Measurements from ENCODE around the gene C9orf152. TPM values are rescaled to one million over a fixed set of nuclear protein-coding genes. Genes with fewer than 3 reads are reported as not detected.

Gene C9orf152
- polyA plus RNA-seq, 1 of the 3 experiments (the other 2 are of a cell fraction), result not detected

DNA sequence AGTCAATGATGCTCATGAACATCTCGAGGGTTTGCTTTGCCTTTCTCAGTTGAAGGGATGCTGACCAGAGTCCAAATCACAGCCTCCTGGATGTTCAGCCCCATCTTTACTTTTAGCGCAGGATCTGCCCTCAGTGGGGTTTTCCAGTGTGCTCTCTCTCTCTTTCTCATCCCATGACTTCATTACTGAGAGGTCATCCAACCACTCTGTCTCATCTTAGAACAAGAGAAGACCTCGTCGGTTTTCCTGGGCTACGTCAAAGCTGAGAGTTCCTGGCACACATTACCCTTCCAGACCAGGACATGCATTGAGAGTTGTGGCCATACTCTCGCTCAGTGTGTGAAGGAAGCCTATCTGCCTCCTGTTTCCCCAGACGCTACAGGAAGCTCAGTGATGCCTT, 47.3 kb downstream of the C9orf152 start:
- Histone ChIP-seq H3K36me3 (replicated peaks in 1 of 2; ENCODE audit: control insufficient read depth in 1 of 2, insufficient read depth in 2 of 2, low read length in 1 of 2) (peaks cover 8 to 24% of the 10 kb centered on the region in 2 experiments), H3K9me3 (no peaks in the 10 kb centered on the region), H3K4me2 (no peak overlapping the region), H4K20me1 (ENCODE audit: insufficient read depth) (peaks cover 97% of the 10 kb centered on the region), H3K27me3 (ENCODE audit: insufficient read depth) (no peaks in the 10 kb centered on the region), H3F3A (replicated peaks; ENCODE audit: insufficient read depth) (peaks cover 11% of the 10 kb centered on the region), H3K9ac (no peak overlapping the region), H3K9me2 (no peaks in the 10 kb centered on the region), H3K79me2 (ENCODE audit: insufficient read depth) (peaks cover 100% of the 10 kb centered on the region), H3K4me1 (ENCODE audit: control insufficient read depth in 1 of 2, insufficient read depth in 2 of 2, low read depth in 1 of 2, low read length in 1 of 2) (peaks cover 0 to 13% of the 10 kb centered on the region in 2 experiments; a peak in 1 of 4 replicates), H3K4me3 (ENCODE audit: low read depth in 2 of 2, low read length in 1 of 2) (no peak overlapping the region), H3K27ac (ENCODE audit: low read depth in 2 of 2, low read length in 1 of 2) (no peak overlapping the region), H2AFZ (ENCODE audit: low read depth) (no peak overlapping the region)
- CTCF ChIA-PET, result no interaction called here
- TF ChIP-seq TCF12 (IDR thresholded peaks at IDR 0.05) (no peak), RCOR1 (IDR thresholded peaks at IDR 0.05; ENCODE audit: low read length) (no peak), CTCF (IDR thresholded peaks at IDR 0.05) (no peak), RXRA (IDR thresholded peaks at IDR 0.05; ENCODE audit: borderline replicate concordance, low read depth) (no peak), MEF2A (IDR thresholded peaks at IDR 0.05; ENCODE audit: borderline replicate concordance, low read depth) (no peak), TEAD4 (IDR thresholded peaks at IDR 0.05; ENCODE audit: borderline replicate concordance, insufficient read depth) (no peak), NRF1 (IDR thresholded peaks at IDR 0.05; ENCODE audit: low read depth, low read length) (no peak), SMC3 (IDR thresholded peaks at IDR 0.05; ENCODE audit: low read depth, low read length) (no peak), FOXM1 (IDR thresholded peaks at IDR 0.05; ENCODE audit: low read depth) (no peak), MXI1 (IDR thresholded peaks at IDR 0.05; ENCODE audit: low read depth, low read length) (no peak), ZBTB33 (IDR thresholded peaks at IDR 0.05; ENCODE audit: borderline replicate concordance, low read depth) (no peak), IRF3 (IDR thresholded peaks at IDR 0.05; ENCODE audit: low read depth, low read length) (no peak), MAX (IDR thresholded peaks at IDR 0.05; ENCODE audit: low read depth) (no peak)
- TF ChIP-seq, protein P1, sequence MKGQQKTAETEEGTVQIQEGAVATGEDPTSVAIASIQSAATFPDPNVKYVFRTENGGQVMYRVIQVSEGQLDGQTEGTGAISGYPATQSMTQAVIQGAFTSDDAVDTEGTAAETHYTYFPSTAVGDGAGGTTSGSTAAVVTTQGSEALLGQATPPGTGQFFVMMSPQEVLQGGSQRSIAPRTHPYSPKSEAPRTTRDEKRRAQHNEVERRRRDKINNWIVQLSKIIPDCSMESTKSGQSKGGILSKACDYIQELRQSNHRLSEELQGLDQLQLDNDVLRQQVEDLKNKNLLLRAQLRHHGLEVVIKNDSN (IDR thresholded peaks at IDR 0.05; ENCODE audit: borderline replicate concordance, low read depth), result no peak
- TF ChIP-seq, protein P2, sequence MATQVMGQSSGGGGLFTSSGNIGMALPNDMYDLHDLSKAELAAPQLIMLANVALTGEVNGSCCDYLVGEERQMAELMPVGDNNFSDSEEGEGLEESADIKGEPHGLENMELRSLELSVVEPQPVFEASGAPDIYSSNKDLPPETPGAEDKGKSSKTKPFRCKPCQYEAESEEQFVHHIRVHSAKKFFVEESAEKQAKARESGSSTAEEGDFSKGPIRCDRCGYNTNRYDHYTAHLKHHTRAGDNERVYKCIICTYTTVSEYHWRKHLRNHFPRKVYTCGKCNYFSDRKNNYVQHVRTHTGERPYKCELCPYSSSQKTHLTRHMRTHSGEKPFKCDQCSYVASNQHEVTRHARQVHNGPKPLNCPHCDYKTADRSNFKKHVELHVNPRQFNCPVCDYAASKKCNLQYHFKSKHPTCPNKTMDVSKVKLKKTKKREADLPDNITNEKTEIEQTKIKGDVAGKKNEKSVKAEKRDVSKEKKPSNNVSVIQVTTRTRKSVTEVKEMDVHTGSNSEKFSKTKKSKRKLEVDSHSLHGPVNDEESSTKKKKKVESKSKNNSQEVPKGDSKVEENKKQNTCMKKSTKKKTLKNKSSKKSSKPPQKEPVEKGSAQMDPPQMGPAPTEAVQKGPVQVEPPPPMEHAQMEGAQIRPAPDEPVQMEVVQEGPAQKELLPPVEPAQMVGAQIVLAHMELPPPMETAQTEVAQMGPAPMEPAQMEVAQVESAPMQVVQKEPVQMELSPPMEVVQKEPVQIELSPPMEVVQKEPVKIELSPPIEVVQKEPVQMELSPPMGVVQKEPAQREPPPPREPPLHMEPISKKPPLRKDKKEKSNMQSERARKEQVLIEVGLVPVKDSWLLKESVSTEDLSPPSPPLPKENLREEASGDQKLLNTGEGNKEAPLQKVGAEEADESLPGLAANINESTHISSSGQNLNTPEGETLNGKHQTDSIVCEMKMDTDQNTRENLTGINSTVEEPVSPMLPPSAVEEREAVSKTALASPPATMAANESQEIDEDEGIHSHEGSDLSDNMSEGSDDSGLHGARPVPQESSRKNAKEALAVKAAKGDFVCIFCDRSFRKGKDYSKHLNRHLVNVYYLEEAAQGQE (IDR thresholded peaks at IDR 0.05; ENCODE audit: low read depth, low read length), result no peak
- POLR2A ChIA-PET, result no interaction called here
- DNase-seq, result no peak
- WGBS (ENCODE audit: low lambda C conversion rate), result 90% methylated on average over 7 of the region's 7 CpGs
